EH (cell line): ENCODE results near the gene NUP153.
"Not testable (repeated sequence)": the region's sequence is repeated elsewhere in the genome, so short reads cannot be mapped to it uniquely, and the experiment has no call there.

Experiments used
- DNase-seq: peaks from one replicate; pipeline ENCODE4 v3.0.0-alpha.2; 2015; ENCODE audit warnings: low read depth

The NUP153 gene

GRCh38 chr6:17600527-17601385, 106.0 kb downstream of the NUP153 start:
- peak; percentile 46 for DNase-seq

GRCh38 chr6:17599877-17600526, 106.7 kb downstream of the NUP153 start, which contains the start of gene FAM8A1:
TSS of gene FAM8A1 (plus strand) at chr6:17600302. CDS start at chr6:17600410, 108 bp downstream.
- peak; percentile 86 for DNase-seq

GRCh38 chr6:17596085-17596484, 110.6 kb downstream of the NUP153 start:
- DNase-seq = no peak

- DNase-seq = no peak
Measured at GRCh38 chr6:17593246-17593645, 113.5 kb downstream of the NUP153 start.

GRCh38 chr6:17591287-17591686, 115.4 kb downstream of the NUP153 start:
- DNase-seq = no peak

- DNase-seq = peak; percentile 89
Measured at GRCh38 chr6:17589406-17590096, 117.2 kb downstream of the NUP153 start.

GRCh38 chr6:17588011-17588410, 118.7 kb downstream of the NUP153 start:
- DNase-seq = no peak

- not testable (repeated sequence) for DNase-seq
Measured at GRCh38 chr6:17586623-17587022, 120.1 kb downstream of the NUP153 start.

- no peak for DNase-seq
Measured at GRCh38 chr6:17585766-17586490, 120.8 kb downstream of the NUP153 start.

- peak; percentile 88 for DNase-seq
Measured at GRCh38 chr6:17584241-17584803, 122.4 kb downstream of the NUP153 start.

- DNase-seq = peak; percentile 68
Measured at GRCh38 chr6:17583811-17584210, 122.9 kb downstream of the NUP153 start.

- DNase-seq = not testable (repeated sequence)
Measured at GRCh38 chr6:17581282-17581681, 125.4 kb downstream of the NUP153 start.

GRCh38 chr6:17580518-17581048, 126.1 kb downstream of the NUP153 start:
- DNase-seq = peak; percentile 54

GRCh38 chr6:17577059-17577458, 129.7 kb downstream of the NUP153 start:
- no peak for DNase-seq

GRCh38 chr6:17574866-17575560, 131.7 kb downstream of the NUP153 start:
- DNase-seq = peak; percentile 87

GRCh38 chr6:17565399-17565798, 141.3 kb downstream of the NUP153 start:
- no peak for DNase-seq
